ENCODE measurements around the gene TREH. TPM values are rescaled to one million over a fixed set of nuclear protein-coding genes. Genes with fewer than 3 reads are reported as not detected.

TREH gene
- total RNA-seq, 2 donors from 2014 or later = 2.0 TPM; not detected in 1

- Histone ChIP-seq H3K36me3 (replicated peaks in 1 of 2; ENCODE audit: insufficient read depth in 1 of 2, low read depth in 2 of 2) (no peaks in the 10 kb centered on the region), H3K4me3 (no peak overlapping the region), H3K27me3 (no peaks in the 10 kb centered on the region), H3K9me3 (no peaks in the 10 kb centered on the region), H3K27ac (no peak overlapping the region), H3K4me1 (no peaks in the 10 kb centered on the region)
- TF ChIP-seq CTCF (IDR thresholded peaks at IDR 0.05) = no peak
- TF ChIP-seq POLR2A (IDR thresholded peaks at IDR 0.05) = no peak
- WGBS, 2 donors = 44 to 52% methylated on average over 2 of the region's 2 CpGs
- ATAC-seq = no peak
- intact Hi-C loops (cut with DNase I) = no loop called here
- DNase-seq = no peak
Observed at GRCh38 chr11:118670063-118670462, 9.4 kb downstream of the TREH start.

GRCh38 chr11:118666371-118666770 is 13.1 kb downstream of the TREH start:
- 84 to 91% methylated on average over 5 of the region's 5 CpGs for WGBS, 2 donors
- Histone ChIP-seq H3K4me1 (no peaks in the 10 kb centered on the region), H3K4me3 (no peak overlapping the region), H3K36me3 (replicated peaks in 1 of 2; ENCODE audit: insufficient read depth in 1 of 2, low read depth in 2 of 2) (no peaks in the 10 kb centered on the region), H3K27me3 (no peaks in the 10 kb centered on the region), H3K27ac (no peak overlapping the region), H3K9me3 (no peaks in the 10 kb centered on the region)
- DNase-seq (no peak), ATAC-seq (no peak)
- intact Hi-C loops (cut with DNase I) = no loop called here
- TF ChIP-seq CTCF (IDR thresholded peaks at IDR 0.05) (no peak), POLR2A (IDR thresholded peaks at IDR 0.05) (no peak)

GRCh38 chr11:118663902-118664301 is 15.5 kb downstream of the TREH start:
- Histone ChIP-seq H3K27me3 (no peaks in the 10 kb centered on the region), H3K9me3 (no peaks in the 10 kb centered on the region), H3K27ac (no peak overlapping the region), H3K4me1 (peaks cover 12% of the 10 kb centered on the region), H3K4me3 (no peak overlapping the region), H3K36me3 (replicated peaks in 1 of 2; ENCODE audit: insufficient read depth in 1 of 2, low read depth in 2 of 2) (no peaks in the 10 kb centered on the region)
- ATAC-seq (no peak), DNase-seq (no peak)
- WGBS, 2 donors = 71 to 87% methylated on average over 3 of the region's 3 CpGs
- intact Hi-C loops (cut with DNase I) = no loop called here
- TF ChIP-seq CTCF (IDR thresholded peaks at IDR 0.05) (no peak), POLR2A (IDR thresholded peaks at IDR 0.05) (no peak)

GRCh38 chr11:118663381-118663780 is 16.1 kb downstream of the TREH start:
- TF ChIP-seq POLR2A (IDR thresholded peaks at IDR 0.05) = no peak
- TF ChIP-seq CTCF (IDR thresholded peaks at IDR 0.05) = no peak
- no peak overlapping the region for H3K4me3 ChIP-seq
- intact Hi-C loops (cut with DNase I) = no loop called here
- H3K4me1 ChIP-seq = peaks cover 15% of the 10 kb centered on the region
- no peaks in the 10 kb centered on the region for H3K9me3 ChIP-seq
- no peak for DNase-seq
- no peaks in the 10 kb centered on the region for H3K27me3 ChIP-seq
- H3K36me3 ChIP-seq (replicated peaks in 1 of 2; ENCODE audit: insufficient read depth in 1 of 2, low read depth in 2 of 2) = no peaks in the 10 kb centered on the region
- 83 to 89% methylated on average over 4 of the region's 4 CpGs for WGBS, 2 donors
- no peak for ATAC-seq
- no peak overlapping the region for H3K27ac ChIP-seq

GRCh38 chr11:118662401-118663271 is 16.8 kb downstream of the TREH start:
- Histone ChIP-seq H3K9me3 (no peaks in the 10 kb centered on the region), H3K27me3 (no peaks in the 10 kb centered on the region), H3K36me3 (replicated peaks in 1 of 2; ENCODE audit: insufficient read depth in 1 of 2, low read depth in 2 of 2) (no peaks in the 10 kb centered on the region), H3K4me3 (no peak overlapping the region), H3K27ac (no peak overlapping the region), H3K4me1 (peaks cover 15% of the 10 kb centered on the region)
- DNase-seq = no peak
- intact Hi-C loops (cut with DNase I) = no loop called here
- ATAC-seq = no peak
- 78 to 79% methylated on average over 7 to 8 of the region's 8 CpGs for WGBS, 2 donors
- TF ChIP-seq POLR2A (IDR thresholded peaks at IDR 0.05) = no peak
- no peak for TF ChIP-seq CTCF (IDR thresholded peaks at IDR 0.05)

Measured in body of pancreas (tissue), 4 donors.